Astrocyte (in vitro differentiated cells and primary cell): ENCODE data around the gene OXLD1.
"Not testable (repeated sequence)": the region's sequence is repeated elsewhere in the genome, so short reads cannot be mapped to it uniquely, and the experiment has no call there.

Source experiments
- EZH2 ChIP-seq: IDR thresholded peaks from 2 replicates; pipeline ENCODE4 v1.6.1; 2012; ENCODE audit warnings: mild to moderate bottlenecking, low read length, inconsistent platforms; ENCODE audit not compliant: insufficient read depth
- TF ChIP-seq, protein P1 (sequence below): IDR thresholded peaks from 2 replicates; pipeline ENCODE4 v1.5.1; 2011; ENCODE audit warnings: low read depth, mild to moderate bottlenecking, inconsistent platforms, low read length, moderate library complexity; ENCODE audit not compliant: insufficient read depth

DNA sequence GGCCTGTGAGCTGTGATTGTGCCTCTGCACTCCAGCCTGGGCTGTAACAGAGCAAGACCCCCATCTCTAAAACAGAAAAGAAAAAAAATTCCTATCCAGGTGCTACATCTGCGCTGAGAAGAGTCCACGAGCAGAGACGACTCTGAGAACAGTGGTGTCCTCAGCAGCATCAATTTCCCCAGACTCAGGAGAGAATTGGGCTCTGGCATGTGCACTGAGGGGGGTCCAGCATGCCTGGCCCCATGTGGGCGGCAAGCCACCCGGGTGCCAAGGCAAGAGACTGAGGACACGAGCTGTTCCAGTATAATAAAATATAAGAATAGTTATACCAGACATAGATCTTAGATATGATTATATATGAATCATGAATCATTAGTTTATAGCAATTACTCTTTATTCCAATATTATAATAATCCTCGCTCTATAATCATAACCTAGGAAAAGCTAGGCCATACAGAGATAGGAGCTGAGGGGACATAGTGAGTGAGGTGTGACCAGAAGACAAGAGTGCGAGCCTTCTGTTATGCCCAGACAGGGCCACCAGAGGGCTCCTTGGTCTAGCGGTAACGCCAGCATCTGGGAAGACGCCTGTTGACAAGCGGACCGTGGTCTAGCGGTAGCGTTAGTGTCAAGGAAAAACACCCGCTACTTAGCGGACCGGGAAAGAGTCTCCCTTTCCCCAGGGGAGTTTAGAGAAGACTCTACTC, 9.3 kb upstream of the OXLD1 start:
- TF ChIP-seq, protein P1, sequence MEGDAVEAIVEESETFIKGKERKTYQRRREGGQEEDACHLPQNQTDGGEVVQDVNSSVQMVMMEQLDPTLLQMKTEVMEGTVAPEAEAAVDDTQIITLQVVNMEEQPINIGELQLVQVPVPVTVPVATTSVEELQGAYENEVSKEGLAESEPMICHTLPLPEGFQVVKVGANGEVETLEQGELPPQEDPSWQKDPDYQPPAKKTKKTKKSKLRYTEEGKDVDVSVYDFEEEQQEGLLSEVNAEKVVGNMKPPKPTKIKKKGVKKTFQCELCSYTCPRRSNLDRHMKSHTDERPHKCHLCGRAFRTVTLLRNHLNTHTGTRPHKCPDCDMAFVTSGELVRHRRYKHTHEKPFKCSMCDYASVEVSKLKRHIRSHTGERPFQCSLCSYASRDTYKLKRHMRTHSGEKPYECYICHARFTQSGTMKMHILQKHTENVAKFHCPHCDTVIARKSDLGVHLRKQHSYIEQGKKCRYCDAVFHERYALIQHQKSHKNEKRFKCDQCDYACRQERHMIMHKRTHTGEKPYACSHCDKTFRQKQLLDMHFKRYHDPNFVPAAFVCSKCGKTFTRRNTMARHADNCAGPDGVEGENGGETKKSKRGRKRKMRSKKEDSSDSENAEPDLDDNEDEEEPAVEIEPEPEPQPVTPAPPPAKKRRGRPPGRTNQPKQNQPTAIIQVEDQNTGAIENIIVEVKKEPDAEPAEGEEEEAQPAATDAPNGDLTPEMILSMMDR, result not testable (repeated sequence)
- not testable (repeated sequence) for TF ChIP-seq EZH2
